Thyroid gland (tissue), 4 donors: ENCODE data around the gene ZBTB34. TPM values are rescaled to one million over a fixed set of nuclear protein-coding genes. Genes with fewer than 3 reads are reported as not detected.

Source experiments
- DNase-seq, 2 donors: peaks; one replicate each; pipeline ENCODE4 v3.0.0-alpha.2; 2019
- H3K27ac ChIP-seq, 3 donors: fragments of 200-600 bp; sonication (generic); 1 replicate in 2 of 3; 2 replicates in 1 of 3; pipeline ENCODE4 v1.5.1; 2016 to 2019; ENCODE audit warnings: mild to moderate bottlenecking in 1 of 3, moderate library complexity in 1 of 3
- H3K27me3 ChIP-seq: fragments of 200-600 bp; sonication (generic); one replicate; pipeline ENCODE4 v1.5.1; 2019
- H3K36me3 ChIP-seq, 2 donors: fragments of 200-600 bp; sonication (generic); one replicate each; pipeline ENCODE4 v1.5.1; 2016 to 2019
- H3K4me1 ChIP-seq, 2 donors: fragments of 200-600 bp; sonication (generic); one replicate each; pipeline ENCODE4 v1.5.1; 2017 to 2019
- H3K4me3 ChIP-seq, 3 donors: fragments of 200-600 bp; sonication (generic); replicated peaks in 1 of 3; 1 replicate in 2 of 3; 2 replicates in 1 of 3; pipeline ENCODE4 v1.5.1; 2016; ENCODE audit warnings: mild to moderate bottlenecking in 1 of 3
- H3K9me3 ChIP-seq: fragments of 200-600 bp; sonication (generic); one replicate; pipeline ENCODE4 v1.5.1; 2017
- POLR2A ChIP-seq, 2 donors: fragments of 450-650 bp; IDR thresholded peaks; one replicate each; pipeline ENCODE4 v1.6.1; 2017; ENCODE audit warnings: antibody characterized with exemption in 2 of 2, mild to moderate bottlenecking in 2 of 2, moderate library complexity in 1 of 2
- WGBS, 2 donors: methylation state at CpG; one replicate each; pipeline ENCODE4 v1.1.5; 2017; 5-methylcytosine and 5-hydroxymethylcytosine counted together
- intact Hi-C: fragments of 100-400 bp; cut with DNase I; formaldehyde crosslinking; loops from one replicate; pipeline ENCODE4 v1.15.1; 2023
- total RNA-seq, 4 donors: library from RNA; depleted of rRNA; stranded (reverse); fragments of >200 nt; gene quantifications; one replicate each; pipeline ENCODE4 v1.2.3, GENCODE V29; 2016
- TF ChIP-seq, protein P1 (sequence below), 6 experiments: fragments of 200-600 bp in 3 of 6; fragments of 450-650 bp in 3 of 6; sonication (generic) in 3 of 6; IDR thresholded peaks; one replicate each; pipeline ENCODE4 v1.5.1; 2016 to 2019; ENCODE audit warnings: antibody characterized with exemption in 6 of 6, mild to moderate bottlenecking in 2 of 6, inconsistent platforms in 1 of 6, moderate library complexity in 1 of 6

The ZBTB34 gene
- total RNA-seq, 4 donors from 2014 or later = 8.6 to 17.1 (median 12.0) TPM

DNA sequence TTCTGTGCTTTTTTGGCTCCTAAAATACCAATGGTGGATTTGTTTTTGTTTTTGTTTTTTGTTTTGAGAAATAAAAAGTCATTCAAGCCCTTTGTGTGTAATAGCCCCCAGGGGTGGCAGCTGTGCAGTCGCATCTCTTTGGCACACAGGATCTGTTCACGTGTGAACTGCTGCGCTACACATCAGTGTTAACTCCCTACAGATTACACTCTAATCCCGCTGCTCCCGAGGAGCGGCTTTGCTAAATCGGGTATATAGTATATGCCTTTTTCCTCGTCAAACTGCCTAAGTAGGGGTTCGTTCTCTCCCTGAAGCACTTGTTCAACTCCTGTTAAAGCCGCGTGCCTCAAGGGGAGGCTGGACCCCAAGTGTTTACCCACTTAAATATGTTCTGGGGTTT is 22.3 kb downstream of the ZBTB34 start:
- DNase-seq = no peak
- Histone ChIP-seq H3K4me3 (no peak overlapping the region), H3K36me3 (peaks cover 10 to 16% of the 10 kb centered on the region in 2 donors), H3K27me3 (no peaks in the 10 kb centered on the region), H3K4me1 (peaks cover 14 to 22% of the 10 kb centered on the region in 2 donors), H3K9me3 (no peaks in the 10 kb centered on the region), H3K27ac (no peak overlapping the region)
- TF ChIP-seq, protein P1, sequence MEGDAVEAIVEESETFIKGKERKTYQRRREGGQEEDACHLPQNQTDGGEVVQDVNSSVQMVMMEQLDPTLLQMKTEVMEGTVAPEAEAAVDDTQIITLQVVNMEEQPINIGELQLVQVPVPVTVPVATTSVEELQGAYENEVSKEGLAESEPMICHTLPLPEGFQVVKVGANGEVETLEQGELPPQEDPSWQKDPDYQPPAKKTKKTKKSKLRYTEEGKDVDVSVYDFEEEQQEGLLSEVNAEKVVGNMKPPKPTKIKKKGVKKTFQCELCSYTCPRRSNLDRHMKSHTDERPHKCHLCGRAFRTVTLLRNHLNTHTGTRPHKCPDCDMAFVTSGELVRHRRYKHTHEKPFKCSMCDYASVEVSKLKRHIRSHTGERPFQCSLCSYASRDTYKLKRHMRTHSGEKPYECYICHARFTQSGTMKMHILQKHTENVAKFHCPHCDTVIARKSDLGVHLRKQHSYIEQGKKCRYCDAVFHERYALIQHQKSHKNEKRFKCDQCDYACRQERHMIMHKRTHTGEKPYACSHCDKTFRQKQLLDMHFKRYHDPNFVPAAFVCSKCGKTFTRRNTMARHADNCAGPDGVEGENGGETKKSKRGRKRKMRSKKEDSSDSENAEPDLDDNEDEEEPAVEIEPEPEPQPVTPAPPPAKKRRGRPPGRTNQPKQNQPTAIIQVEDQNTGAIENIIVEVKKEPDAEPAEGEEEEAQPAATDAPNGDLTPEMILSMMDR (IDR thresholded peaks at IDR 0.05) = no peak
- no peak for TF ChIP-seq POLR2A (IDR thresholded peaks at IDR 0.05)
- intact Hi-C loops = no loop called here
- WGBS, 2 donors = 89 to 95% methylated on average over 11 of the region's 11 CpGs

DNA sequence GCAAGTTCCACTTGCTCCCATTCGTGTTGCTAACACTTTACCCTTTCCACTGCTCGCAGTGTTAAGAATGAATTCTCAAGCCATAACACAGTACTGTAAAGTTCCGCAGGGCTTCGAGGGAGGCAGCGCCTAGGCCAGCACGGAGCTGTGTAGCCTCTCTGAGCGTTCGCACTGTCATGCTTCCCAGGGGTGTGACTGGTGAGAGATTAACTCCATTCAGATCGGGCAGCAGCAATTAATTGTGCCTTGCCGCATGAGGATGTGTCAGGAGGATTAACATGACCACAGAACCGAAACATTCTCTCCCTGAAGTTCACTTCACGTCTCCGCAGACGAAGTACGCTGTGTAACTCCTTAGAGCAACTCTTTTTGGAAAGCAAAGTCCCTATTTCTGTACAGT is 23.2 kb downstream of the ZBTB34 start:
- intact Hi-C loops = no loop called here
- no peaks in the 10 kb centered on the region for H3K9me3 ChIP-seq
- no peak for DNase-seq
- H3K27me3 ChIP-seq = no peaks in the 10 kb centered on the region
- H3K4me1 ChIP-seq = peaks cover 14 to 22% of the 10 kb centered on the region in 2 donors
- no peak overlapping the region for H3K27ac ChIP-seq
- no peak overlapping the region for H3K4me3 ChIP-seq
- H3K36me3 ChIP-seq = peaks cover 10 to 16% of the 10 kb centered on the region in 2 donors
- TF ChIP-seq, protein P1 (IDR thresholded peaks at IDR 0.05) = no peak
- WGBS, 2 donors = 83 to 87% methylated on average over 15 of the region's 15 CpGs

DNA sequence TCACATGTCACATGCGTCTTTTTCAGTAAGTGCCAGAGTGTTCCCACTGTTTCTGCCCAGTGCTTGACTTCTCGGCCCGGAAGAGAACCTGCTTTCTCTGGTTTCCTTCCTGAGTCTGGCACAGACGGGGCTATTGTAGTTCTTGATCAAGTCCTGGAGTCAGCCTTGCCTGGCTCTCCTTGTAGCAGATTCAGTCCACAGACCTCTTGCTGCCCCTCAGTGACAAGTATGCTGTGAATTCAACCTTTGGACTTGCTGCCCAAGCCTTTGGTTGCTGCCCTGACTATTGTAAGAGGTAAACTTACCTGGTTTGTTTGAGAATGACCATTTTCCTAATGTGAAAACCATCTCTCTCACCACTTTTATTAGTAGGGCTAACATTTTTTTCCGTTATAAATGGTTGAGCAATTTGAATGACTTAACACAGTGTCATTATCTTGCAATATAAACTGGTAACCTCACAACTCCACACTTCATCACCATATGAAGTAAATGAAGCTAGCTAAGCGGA is 24.7 kb downstream of the ZBTB34 start:
- H3K9me3 ChIP-seq = no peaks in the 10 kb centered on the region
- peak overlapping the region; percentile 29 to 47 (median 42) for H3K27ac ChIP-seq
- DNase-seq = peak; percentile 42 to 57
- TF ChIP-seq POLR2A (IDR thresholded peaks at IDR 0.05) = no peak
- TF ChIP-seq, protein P1 (IDR thresholded peaks at IDR 0.05) = no peak
- intact Hi-C loops = no loop called here
- no peak overlapping the region for H3K4me3 ChIP-seq
- peaks cover 4 to 8% of the 10 kb centered on the region in 2 donors for H3K36me3 ChIP-seq
- H3K4me1 ChIP-seq = peaks cover 14 to 22% of the 10 kb centered on the region in 2 donors
- 49 to 55% methylated on average over 6 of the region's 6 CpGs for WGBS, 2 donors
- no peaks in the 10 kb centered on the region for H3K27me3 ChIP-seq

DNA sequence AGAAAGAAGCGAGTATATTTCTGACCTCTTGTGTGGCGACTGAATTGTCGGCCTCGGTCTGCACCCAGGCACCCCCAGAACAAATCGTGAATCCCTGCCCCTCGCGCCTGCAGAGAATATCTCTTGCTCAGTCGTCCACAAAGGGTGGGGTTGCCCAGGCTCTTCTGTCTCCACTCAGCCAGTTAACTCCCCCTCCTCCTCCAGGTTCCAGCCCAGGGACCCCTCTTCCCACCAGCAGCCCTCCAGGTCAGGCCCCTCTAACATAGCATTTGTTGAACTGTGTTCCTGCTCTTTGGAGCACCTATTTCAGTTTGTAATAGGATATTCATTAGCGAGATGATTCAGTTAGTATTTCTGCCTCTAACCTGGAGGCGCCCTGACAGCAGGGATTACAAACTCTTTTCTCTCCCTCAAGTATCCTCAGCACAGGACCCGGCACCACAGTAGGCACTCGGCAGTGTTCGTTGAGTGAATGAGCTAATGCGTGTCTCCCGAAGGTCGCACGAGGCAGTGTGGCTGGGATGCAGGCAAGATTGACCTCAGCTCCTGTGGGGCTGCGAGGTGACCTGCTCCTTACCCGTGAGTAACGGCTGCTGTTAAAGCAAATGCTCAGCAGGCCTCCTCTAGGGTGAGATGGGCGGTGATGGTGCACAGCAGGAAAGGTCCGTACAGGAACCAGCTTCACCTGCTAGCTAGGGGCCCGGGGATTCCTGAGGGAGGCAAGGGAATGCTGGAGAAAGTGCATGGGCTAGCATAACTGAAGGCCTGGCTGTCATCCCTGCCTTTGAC is 25.8 kb downstream of the ZBTB34 start:
- peak; percentile 31 to 36 for DNase-seq
- peaks cover 14 to 22% of the 10 kb centered on the region in 2 donors for H3K4me1 ChIP-seq
- intact Hi-C loops = no loop called here
- no peak overlapping the region for H3K4me3 ChIP-seq
- no peaks in the 10 kb centered on the region for H3K36me3 ChIP-seq
- H3K27ac ChIP-seq = peak overlapping the region; percentile 21 to 74 (median 21)
- TF ChIP-seq POLR2A (IDR thresholded peaks at IDR 0.05) = no peak
- TF ChIP-seq, protein P1 (IDR thresholded peaks at IDR 0.05) = no peak
- 43 to 54% methylated on average over 23 of the region's 23 CpGs for WGBS, 2 donors
- no peaks in the 10 kb centered on the region for H3K27me3 ChIP-seq
- no peaks in the 10 kb centered on the region for H3K9me3 ChIP-seq

DNA sequence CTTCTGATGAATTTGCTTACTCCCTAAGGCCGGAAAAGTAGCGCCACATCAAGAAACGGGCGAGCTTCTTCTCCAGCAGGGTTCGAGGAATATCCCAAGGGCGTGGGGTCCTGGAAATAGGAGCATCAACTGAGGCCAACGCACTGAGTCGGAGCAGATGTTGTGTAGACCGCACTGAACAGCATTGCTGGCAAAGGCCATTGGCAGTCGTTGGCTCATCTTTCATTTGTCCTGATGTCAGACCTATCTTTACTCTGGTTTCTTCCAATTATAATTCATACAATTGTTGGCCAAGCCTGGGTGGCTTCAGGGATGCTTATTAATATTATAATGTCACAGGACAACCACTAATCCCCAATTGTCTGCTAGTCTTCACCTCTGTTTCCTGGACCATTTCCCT is 26.5 kb downstream of the ZBTB34 start:
- H3K4me3 ChIP-seq = no peak overlapping the region
- TF ChIP-seq POLR2A (IDR thresholded peaks at IDR 0.05) = no peak
- TF ChIP-seq, protein P1 (IDR thresholded peaks at IDR 0.05) = no peak
- H3K36me3 ChIP-seq = no peaks in the 10 kb centered on the region
- H3K27me3 ChIP-seq = no peaks in the 10 kb centered on the region
- intact Hi-C loops = no loop called here
- H3K27ac ChIP-seq = no peak overlapping the region
- WGBS, 2 donors = 88 to 97% methylated on average over 10 of the region's 10 CpGs
- no peaks in the 10 kb centered on the region for H3K9me3 ChIP-seq
- H3K4me1 ChIP-seq = peaks cover 14 to 22% of the 10 kb centered on the region in 2 donors
- DNase-seq = no peak
